Stimulated activated CD4-positive, alpha-beta T cell treated with anti-CD3 and anti-CD28 coated beads, Interleukin-15, amount 100 ng/mL, for 24 hours (primary cell): Measurements from ENCODE around the gene STUB1.

Experiments
- DNase-seq: peaks from one replicate; pipeline ENCODE4 v3.0.0-alpha.2; 2020

STUB1 gene

DNA sequence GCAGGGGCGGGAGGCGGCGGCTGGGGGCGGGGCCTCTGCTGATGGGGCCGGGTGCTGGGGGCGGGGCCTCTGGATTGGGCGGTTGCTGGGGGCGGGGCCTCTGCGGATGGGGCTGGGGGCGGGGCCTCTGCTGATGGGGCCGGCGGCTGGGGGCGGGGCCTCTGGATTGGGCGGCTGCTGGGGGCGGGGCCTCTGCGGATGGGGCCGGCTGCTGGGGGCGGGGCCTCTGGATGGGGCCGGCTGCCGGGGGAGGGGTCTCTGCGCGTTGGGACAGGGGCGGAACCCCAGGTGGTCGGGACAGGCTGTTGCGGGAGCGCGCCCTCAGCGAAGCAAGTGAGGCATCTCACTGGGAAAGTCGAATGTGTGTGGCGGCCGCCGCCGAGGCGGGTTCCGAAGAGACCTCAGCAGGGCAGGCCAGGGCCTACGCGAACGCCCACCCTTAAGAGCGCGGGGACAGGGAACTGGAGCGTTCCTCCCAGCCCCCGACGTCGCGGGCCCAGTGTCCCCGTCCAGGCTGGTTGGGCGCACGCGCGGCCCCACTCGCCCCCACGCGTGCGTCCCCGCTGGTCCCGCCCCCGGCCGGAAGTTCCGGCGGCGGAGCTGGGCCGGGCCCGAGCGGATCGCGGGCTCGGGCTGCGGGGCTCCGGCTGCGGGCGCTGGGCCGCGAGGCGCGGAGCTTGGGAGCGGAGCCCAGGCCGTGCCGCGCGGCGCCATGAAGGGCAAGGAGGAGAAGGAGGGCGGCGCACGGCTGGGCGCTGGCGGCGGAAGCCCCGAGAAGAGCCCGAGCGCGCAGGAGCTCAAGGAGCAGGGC is at the start of gene STUB1:
Gene STUB1, plus strand, starts transcription at position 597 of the 811 bp plus-strand sequence. Its CDS starts 116 bp downstream, at position 713.
- DNase-seq = peak; percentile 94

DNA sequence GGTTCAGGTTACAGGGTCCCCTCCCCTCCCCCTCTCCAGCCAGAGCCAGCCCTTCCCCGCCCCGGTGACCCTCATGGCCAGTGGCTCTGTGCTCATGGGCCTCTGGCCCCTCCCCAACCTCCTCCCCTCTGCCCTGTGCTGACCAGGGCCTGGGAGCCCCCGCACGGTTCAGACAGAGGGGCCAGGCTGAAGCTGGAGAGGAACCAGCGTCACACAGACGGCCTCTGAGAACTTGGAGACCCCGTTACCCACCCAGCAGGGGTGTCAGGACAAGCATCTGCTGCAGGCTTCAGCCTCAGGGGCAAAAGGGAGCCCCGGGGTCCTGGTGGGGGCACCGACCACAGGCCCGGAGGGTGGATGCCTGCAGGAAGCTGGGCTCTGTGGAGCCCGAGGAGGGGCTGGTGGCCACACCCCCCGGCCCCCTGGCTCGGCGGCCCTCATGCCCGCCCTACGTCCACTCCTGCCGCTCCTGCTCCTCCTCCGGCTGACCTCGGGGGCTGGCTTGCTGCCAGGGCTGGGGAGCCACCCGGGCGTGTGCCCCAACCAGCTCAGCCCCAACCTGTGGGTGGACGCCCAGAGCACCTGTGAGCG is 49.3 kb upstream of the STUB1 start, which contains the start of gene WFIKKN1:
Gene WFIKKN1, plus strand, starts transcription at position 171 of the 591 bp plus-strand sequence. Its CDS starts 269 bp downstream, at position 440.
- DNase-seq = no peak

DNA sequence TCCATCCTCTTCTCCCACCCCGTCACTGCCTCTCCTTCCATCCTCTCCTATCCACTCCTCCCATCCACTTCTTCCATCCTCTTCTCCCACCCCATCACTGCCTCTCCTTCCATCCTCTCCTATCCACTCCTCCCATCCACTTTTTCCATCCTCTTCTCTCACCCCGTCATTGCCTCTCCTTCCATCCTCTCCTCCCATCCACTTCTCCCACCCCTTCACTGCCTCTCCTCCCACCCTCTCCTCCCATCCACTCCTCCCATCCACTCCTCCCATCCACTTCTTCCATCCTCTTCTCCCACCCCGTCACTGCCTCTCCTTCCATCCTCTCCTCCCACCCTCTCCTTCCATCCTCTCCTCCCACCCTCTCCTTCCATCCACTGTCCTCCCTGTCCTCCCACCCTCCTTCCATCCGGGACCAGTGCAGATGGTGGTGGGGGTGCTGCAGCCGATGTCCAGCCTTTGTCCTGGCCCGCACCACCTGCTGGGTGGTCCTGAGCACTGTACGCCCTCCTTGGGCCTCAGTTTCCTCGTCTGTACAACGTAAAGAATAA is 48.3 kb upstream of the STUB1 start:
- DNase-seq = no peak

DNA sequence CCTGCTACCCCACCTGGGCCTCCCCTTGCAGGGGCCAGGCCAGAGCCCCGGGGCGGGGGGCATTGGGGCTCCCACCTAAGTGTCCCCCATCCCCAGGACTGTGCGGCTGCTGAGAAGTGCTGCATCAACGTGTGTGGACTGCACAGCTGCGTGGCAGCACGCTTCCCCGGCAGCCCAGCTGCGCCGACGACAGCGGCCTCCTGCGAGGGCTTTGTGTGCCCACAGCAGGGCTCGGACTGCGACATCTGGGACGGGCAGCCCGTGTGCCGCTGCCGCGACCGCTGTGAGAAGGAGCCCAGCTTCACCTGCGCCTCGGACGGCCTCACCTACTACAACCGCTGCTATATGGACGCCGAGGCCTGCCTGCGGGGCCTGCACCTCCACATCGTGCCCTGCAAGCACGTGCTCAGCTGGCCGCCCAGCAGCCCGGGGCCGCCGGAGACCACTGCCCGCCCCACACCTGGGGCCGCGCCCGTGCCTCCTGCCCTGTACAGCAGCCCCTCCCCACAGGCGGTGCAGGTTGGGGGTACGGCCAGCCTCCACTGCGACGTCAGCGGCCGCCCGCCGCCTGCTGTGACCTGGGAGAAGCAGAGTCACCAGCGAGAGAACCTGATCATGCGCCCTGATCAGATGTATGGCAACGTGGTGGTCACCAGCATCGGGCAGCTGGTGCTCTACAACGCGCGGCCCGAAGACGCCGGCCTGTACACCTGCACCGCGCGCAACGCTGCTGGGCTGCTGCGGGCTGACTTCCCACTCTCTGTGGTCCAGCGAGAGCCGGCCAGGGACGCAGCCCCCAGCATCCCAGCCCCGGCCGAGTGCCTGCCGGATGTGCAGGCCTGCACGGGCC is 47.5 kb upstream of the STUB1 start:
- no peak for DNase-seq

DNA sequence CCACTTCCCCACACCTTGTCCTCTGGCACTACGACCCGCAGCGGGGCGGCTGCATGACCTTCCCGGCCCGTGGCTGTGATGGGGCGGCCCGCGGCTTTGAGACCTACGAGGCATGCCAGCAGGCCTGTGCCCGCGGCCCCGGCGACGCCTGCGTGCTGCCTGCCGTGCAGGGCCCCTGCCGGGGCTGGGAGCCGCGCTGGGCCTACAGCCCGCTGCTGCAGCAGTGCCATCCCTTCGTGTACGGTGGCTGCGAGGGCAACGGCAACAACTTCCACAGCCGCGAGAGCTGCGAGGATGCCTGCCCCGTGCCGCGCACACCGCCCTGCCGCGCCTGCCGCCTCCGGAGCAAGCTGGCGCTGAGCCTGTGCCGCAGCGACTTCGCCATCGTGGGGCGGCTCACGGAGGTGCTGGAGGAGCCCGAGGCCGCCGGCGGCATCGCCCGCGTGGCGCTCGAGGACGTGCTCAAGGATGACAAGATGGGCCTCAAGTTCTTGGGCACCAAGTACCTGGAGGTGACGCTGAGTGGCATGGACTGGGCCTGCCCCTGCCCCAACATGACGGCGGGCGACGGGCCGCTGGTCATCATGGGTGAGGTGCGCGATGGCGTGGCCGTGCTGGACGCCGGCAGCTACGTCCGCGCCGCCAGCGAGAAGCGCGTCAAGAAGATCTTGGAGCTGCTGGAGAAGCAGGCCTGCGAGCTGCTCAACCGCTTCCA is 46.7 kb upstream of the STUB1 start:
- DNase-seq = no peak

DNA sequence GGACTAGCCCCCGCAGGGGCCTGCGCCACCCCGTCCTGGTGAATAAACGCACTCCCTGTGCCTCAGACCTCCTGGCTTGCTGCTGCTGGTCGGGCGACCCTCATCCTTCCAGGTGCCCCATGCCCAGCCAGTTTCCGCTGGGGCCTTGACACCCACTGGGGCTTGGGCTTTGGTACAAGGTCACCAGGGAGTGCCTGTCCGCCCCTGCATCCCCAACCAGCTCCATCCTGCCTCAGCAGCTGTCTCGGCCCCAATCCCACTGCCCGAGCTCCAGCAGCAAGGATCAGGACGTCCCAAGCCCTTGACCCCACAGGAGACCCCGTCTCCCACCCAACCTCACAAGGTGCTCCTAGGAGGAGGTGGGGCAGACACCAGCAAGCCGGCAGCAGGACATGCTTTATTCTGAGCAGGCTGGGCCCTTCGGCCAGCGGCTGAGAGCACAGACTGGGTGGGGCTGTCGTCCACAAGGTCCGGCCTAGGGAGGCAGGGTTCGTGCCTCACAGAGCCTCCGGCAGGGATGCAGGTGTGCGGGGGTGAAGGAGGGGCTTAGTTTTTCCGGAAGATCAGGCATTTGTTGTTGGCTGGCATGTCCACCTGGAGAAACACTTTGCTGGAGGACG is 46.0 kb upstream of the STUB1 start:
- no peak for DNase-seq

DNA sequence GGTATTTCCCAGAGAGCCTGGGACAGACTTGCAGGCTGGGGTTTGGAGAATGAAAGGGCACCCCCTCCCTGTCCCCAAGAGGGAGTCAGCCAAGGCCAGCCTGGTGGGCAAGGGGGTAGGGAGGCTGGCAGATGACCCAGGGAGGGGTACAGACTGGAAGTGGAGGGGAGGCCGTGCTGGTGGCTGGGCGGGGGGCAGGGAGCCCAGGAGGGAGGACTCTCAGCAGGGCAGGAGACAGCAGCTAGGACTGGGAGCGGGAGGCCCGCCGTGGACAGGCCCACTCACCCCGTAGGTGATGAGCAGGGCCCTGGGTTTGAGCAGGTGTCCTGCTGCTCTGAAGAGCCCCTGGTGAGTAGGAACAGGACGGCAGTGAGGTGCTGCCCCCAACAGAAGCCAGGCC is 45.2 kb upstream of the STUB1 start:
- DNase-seq = no peak

DNA sequence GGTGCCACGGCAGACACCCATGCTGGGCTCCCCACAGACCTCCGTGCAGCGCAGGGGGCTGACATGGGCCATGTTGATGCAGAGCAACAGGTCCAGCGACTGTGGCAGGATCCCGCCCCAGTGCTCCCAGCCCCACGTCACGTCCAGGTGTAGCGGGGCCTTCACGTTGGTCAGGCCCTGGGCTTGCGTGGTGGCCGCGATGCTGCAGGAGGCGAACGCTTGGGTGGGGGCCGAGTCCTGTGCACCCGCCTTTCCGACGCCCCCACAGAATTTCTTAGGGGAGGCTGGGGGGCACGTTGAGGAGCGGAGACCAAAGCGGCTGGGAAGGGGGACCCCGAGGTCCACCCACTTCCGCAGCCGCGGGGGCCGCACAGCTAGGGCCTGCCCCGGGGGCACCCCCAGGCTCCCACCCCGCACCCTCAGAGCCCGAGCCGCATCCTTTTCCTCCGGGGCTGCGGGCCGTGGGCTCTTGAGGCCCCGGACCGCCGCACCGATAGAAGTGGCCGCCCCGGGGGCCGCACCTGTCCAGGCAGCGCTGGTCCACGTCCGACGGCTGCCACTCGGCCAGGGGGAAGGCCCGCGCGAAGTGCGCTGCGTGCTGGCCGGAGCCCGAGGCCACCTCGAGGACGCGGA is 44.5 kb upstream of the STUB1 start:
- DNase-seq = peak; percentile 43

DNA sequence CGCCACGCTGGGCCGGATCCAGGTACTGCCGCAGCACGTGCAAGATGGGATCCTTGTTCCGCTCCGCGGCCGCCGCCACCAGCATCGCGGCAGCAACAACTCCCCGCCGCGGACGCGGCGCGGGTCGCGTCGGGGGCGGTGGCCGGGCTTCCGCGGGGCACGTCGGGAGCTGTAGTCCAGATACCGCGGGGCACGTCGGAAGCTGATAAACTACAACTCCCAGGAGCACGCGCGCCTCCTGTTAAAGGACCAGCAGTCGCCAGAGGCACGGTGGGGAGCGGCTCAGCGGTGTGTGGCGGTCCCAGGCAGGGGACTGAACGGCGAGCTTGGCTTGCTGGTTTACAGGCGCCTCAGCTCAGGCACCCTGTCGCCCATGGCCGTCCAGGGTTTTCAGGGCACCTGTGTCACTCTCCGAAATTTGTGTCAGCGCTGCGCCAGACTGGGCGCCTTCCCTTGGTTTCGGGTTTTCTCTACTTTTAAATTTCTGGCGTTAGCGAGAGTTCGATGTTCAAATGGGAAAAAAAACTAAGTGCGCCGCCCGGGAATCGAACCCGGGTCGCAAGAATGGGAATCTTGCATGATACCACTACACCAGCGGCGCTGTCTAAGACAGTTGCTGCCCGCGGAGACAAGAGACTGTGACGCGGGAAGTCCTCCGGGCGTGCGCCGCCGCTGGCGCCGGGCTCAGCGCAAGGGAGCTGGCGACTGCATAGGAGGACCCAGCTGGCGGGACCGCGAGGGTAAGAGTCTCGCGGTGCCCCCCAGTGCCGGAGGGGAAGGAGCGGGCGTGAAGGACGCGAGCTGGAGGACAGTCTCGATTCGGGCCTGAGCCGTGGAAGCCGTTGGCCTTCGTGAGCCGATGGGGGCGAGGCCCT is 43.8 kb upstream of the STUB1 start, which contains the start of gene METTL26:
Gene METTL26, minus strand, starts transcription at position 100 of the 875 bp plus-strand sequence. Its CDS starts 15 bp downstream, at position 85.
- DNase-seq = peak; percentile 95

DNA sequence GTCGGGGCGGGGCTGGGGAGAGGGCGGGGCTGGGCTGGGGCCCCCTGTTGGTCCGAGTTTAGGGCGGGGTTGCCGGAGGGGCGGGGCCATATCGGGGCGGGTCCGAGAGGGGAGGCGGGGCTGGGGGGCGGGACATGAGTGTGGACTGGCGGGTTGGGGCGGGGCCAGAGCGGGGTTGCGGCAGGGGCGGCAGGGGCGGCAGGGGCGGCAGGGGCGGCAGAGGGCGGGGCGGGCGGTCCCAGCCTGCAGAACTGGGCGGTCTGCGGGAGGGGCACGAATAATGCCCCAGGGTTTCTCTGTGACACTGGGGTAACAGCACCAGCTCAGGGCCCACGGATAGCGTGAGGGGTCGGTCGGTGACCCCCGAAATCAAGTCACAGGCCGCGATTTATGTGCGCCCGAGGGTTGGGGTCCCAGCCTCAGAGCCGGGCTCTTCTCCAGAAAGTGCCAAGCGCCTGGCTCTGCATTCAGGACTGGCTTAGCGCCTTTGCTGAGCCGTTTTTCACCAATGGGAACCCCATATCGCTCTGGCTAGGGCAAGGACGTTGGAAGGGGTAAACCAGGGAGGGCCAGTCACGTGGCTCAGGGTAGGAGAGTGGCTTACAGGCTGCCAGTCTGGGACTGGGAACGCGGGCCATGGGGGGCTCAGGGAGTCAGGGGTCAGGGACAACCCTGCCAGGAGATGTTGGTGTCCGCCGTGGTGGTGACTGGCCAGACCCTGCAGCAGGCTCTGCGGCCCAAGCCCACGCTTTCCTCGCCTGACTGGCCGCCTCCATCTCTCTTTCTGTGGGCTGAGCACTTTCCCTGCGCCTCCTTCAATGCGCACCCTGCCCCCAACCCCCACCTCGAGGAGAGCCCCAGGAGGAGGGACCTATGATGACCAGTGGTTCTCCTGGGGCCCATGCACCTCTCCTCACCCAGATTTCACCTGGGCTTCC is 42.9 kb upstream of the STUB1 start:
- DNase-seq = peak; percentile 91

DNA sequence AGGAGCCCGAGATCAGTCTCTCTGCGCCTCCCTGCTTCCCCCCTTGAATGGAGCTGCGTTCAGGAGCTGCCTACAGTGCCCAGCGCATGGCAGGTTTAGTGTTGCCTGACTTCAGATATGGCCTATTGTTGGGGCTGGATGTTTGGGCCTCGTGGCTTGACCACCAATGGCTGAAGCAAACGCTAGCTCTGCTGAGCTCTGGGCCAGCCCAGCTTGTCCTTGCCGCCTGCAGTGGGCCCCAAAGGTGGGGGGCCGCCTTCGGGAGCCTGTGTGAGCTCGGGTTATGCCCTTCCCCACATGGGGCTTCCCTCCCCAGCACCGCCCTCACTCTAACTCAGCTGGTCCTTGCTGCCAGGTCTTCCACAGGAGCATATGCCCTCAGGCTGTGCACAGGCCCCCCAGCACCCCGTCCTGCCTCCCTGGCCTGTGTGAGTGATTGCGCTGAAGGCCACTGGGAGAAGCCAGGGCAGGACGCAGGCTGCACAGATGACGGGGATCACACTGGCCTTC is 42.1 kb upstream of the STUB1 start:
- no peak for DNase-seq

DNA sequence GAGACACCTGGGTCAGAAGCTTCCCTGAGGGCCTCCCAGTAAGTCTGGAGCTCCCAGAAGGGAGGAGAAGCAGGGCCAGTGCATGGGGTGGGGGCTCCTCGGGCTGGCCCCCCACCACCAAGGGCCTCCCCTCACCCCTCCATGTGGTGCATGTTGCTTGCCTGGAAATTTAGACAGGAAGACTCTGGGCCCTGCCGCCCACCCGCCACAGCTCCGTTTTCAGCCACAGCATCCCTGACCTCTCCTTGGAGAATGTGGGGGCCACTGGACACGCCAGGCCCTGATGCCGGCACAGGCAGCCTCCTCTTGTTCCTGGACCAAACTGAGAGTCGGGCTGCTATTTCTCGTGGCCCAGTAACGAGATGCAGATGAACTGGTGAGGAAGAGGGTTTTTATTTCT is 41.4 kb upstream of the STUB1 start:
- DNase-seq = no peak

DNA sequence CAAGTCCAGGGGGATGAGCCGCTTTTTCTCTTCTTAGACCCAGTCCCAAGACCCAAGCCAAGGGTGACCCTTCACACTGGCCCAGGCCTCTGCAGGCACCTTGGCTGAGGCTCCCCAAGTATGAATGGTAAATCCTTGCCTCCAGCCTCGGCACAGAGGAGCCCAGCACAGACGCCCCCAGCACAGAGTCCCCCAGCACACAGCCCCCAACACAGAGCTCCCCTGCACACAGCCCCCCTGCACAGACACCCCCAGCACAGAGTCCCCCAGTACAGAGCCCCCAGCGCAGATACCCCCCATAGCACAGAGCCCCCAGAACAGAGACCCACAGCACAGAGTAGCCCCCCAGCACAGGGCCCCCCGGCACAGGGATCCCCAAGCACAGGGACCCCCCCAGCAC is 39.6 kb upstream of the STUB1 start:
- no peak for DNase-seq

DNA sequence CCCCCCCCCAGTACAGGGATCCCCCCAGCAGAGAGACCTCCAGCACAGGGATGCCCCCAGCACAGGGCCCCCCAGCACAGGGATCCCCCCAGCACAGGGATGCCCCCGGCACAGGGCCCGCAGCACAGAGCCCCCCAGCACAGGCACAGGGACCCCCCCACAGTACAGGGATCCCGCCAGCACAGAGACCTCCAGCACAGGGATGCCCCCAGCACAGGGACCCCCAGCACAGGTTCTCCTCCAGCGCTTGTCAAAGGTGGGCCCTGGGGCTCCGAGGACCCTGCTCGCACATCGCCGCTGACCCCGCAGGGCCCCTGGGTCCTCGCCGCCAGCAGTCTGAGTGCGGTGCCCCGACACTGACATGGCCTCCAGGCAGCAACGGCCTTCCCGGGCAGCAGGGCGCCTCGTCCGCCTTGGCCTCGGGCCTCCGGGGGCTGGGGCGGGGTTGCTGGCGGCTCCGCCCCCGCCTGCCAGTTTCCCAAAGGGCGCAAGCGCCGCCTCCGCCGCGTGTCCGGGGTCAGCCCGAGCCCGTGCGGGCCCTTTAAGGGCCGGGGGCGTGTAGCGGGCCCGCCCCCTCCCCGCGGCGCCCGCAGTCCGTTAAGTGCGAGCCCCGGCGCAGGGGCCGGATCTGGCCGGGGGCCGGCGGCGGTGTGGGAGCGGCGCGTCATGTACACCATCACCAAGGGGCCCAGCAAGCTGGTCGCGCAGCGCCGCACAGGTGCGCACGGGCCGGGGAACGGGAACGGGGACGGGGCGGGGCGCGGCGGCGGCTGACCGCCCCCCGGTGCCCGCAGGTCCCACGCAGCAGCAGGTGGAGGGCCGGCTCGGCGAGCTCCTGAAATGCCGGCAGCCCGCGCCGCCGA is 38.7 kb upstream of the STUB1 start, which contains the start of gene MCRIP2:
Gene MCRIP2, plus strand, starts transcription at position 503 of the 863 bp plus-strand sequence. Its CDS starts 164 bp downstream, at position 667.
- DNase-seq = peak; percentile 91

DNA sequence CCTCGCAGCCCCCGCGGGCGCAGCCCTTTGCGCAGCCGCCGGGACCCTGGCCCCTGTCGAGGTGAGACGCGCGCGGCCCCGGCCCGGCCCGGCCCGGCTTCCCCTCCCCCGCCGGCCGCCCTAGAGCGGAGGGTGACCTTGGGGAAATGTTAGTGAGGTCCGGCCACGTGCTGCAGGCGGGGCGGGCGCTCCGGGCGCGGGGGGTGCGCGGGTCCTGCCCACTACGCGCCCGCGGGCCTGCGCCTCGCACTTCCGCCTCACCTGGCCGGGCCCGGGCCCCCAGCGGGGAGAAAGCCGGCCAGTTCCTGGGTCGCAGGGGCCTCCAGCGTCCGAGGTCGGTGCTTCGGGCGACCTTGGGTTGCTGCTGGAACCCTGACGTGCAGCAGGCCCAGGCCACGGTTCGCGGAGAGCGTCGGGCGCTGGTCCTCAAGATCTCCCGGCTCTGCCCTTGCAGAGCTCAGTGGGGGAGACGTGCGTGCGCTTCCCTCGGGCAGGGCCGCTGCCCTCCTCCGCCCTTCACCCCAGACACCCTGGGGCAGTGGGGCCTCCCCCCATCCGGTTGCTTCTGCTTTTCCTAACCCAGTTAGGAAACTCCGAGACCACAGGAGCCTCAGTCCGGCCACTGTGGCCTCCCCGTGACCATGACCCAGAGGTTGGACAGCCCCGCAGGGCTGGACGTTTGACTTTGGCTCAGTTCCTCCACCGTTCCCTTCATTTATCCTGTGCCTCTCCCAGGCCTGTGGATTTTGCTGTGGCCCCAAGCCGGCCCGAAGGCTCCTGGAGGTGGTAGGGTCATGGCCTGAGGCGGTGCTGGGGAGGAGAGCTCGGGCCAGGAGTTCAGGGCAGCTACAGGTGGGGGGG is 37.8 kb upstream of the STUB1 start:
- peak; percentile 65 for DNase-seq

DNA sequence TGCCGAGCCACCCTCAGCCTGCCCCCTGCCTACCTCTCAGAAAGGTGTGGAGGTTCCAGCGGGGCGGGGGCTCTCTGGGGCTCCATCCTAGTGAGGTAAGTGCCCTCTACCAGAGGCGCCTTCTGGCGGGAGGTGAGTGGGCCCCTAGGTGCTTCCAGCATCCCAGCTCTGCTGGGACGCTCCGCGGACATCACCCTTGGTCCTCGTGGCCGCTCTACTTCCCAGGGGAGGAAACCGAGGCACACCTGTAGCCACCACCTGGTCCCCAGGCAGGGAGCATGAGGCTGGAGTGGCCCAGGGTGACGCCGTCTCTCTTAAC is 37.2 kb upstream of the STUB1 start:
- DNase-seq = no peak

DNA sequence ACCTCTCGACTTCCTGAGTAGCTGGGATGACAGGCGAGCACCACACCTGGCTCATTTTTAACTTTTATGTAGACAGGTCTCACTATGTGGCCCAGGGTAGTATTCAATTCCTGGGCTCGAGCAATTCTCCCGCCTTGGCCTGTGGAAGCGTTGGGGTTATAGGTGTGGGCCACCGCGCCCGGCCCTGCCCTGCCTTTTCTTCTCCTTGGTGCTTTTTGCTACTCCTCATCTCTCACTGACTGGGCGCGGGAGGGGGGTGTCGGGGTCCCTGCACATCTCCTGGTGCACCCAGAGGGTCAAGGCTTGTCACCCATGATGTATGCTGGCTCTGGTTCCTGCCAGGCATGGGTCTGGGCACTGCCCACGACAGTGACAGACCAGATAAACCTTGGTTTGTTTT is 35.7 kb upstream of the STUB1 start:
- DNase-seq = no peak
